Measurements from ENCODE around the gene SASH1. TPM values are rescaled to one million over a fixed set of nuclear protein-coding genes. Genes with fewer than 3 reads are reported as not detected.

SASH1 gene
- total and polyA plus RNA-seq, 2 experiments from 2014 or later: 7.5 to 7.8 TPM

- WGBS (ENCODE audit: low lambda C conversion rate, missing lambda C conversion rate): 98% methylated on average over 5 of the region's 5 CpGs
- Histone ChIP-seq H3K27ac (no peak overlapping the region), H3K36me3 (replicated peaks; ENCODE audit: insufficient read depth, low read depth) (no peaks in the 10 kb centered on the region)
Observed at GRCh38 chr6:148479497-148479896, 136.9 kb downstream of the SASH1 start.

DNA sequence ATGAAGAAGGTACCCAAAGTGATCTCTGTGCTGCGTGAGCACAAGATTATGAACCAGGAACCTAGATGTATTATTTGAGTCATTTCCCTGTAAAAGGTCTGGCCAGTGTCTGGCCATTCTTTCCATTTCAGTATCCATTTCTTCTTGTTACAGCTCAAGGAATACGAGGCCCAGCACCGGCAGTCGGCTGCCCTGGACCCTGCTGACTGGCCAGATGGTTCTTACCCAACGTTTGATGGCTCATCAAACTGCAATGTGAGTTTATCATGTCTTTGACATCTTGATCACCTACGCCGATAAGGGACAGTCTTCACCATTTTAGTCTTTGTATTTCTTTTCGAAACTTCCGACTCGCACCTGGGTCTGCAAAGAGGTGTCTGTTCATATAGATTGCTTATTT, 144.8 kb downstream of the SASH1 start:
- H3K9me3 ChIP-seq (ENCODE audit: low read depth): no peaks in the 10 kb centered on the region
- no peaks in the 10 kb centered on the region for H4K20me1 ChIP-seq (ENCODE audit: insufficient read depth, poor library complexity, severe bottlenecking)
- TF ChIP-seq, protein P1, sequence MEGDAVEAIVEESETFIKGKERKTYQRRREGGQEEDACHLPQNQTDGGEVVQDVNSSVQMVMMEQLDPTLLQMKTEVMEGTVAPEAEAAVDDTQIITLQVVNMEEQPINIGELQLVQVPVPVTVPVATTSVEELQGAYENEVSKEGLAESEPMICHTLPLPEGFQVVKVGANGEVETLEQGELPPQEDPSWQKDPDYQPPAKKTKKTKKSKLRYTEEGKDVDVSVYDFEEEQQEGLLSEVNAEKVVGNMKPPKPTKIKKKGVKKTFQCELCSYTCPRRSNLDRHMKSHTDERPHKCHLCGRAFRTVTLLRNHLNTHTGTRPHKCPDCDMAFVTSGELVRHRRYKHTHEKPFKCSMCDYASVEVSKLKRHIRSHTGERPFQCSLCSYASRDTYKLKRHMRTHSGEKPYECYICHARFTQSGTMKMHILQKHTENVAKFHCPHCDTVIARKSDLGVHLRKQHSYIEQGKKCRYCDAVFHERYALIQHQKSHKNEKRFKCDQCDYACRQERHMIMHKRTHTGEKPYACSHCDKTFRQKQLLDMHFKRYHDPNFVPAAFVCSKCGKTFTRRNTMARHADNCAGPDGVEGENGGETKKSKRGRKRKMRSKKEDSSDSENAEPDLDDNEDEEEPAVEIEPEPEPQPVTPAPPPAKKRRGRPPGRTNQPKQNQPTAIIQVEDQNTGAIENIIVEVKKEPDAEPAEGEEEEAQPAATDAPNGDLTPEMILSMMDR (IDR thresholded peaks at IDR 0.05; ENCODE audit: poor library complexity): no peak
- no peak for TF ChIP-seq EZH2 (IDR thresholded peaks at IDR 0.05; ENCODE audit: borderline replicate concordance)
- TF ChIP-seq EZH2phosphoT487 (IDR thresholded peaks at IDR 0.05; ENCODE audit: low read depth, severe bottlenecking, unreplicated experiment): no peak
- no peak overlapping the region for H3K4me2 ChIP-seq
- 94% methylated on average over 10 of the region's 10 CpGs for WGBS (ENCODE audit: low lambda C conversion rate, missing lambda C conversion rate)
- H2AFZ ChIP-seq: no peak overlapping the region
- H3K27ac ChIP-seq: no peak overlapping the region
- no peaks in the 10 kb centered on the region for H3K36me3 ChIP-seq (replicated peaks; ENCODE audit: insufficient read depth, low read depth)
- DNase-seq (ENCODE audit: low spot score): no peak
- H3K79me2 ChIP-seq: no peaks in the 10 kb centered on the region
- H3K9me2 ChIP-seq (replicated peaks; ENCODE audit: insufficient read depth): no peaks in the 10 kb centered on the region
- H3K4me3 ChIP-seq: no peak overlapping the region
- H3K27me3 ChIP-seq: no peaks in the 10 kb centered on the region
- no peaks in the 10 kb centered on the region for H3K4me1 ChIP-seq (ENCODE audit: insufficient read depth)

More at GRCh38 chr6:148479497-148479896, 136.9 kb downstream of the SASH1 start:
- TF ChIP-seq, protein P1 (IDR thresholded peaks at IDR 0.05; ENCODE audit: poor library complexity): no peak
- TF ChIP-seq EZH2phosphoT487 (IDR thresholded peaks at IDR 0.05; ENCODE audit: low read depth, severe bottlenecking, unreplicated experiment): no peak
- TF ChIP-seq EZH2 (IDR thresholded peaks at IDR 0.05; ENCODE audit: borderline replicate concordance): no peak
- Histone ChIP-seq H3K4me2 (no peak overlapping the region), H3K79me2 (no peaks in the 10 kb centered on the region), H3K4me1 (ENCODE audit: insufficient read depth) (no peaks in the 10 kb centered on the region), H3K9me2 (replicated peaks; ENCODE audit: insufficient read depth) (no peaks in the 10 kb centered on the region), H3K9me3 (ENCODE audit: low read depth) (no peaks in the 10 kb centered on the region), H3K4me3 (no peak overlapping the region), H4K20me1 (ENCODE audit: insufficient read depth, poor library complexity, severe bottlenecking) (no peaks in the 10 kb centered on the region), H3K27me3 (no peaks in the 10 kb centered on the region), H2AFZ (no peak overlapping the region)
- DNase-seq (ENCODE audit: low spot score): no peak

GRCh38 chr6:148491638-148492251, 149.1 kb downstream of the SASH1 start:
- no peaks in the 10 kb centered on the region for H3K4me1 ChIP-seq (ENCODE audit: insufficient read depth)
- H3K9me3 ChIP-seq (ENCODE audit: low read depth): no peaks in the 10 kb centered on the region
- no peaks in the 10 kb centered on the region for H4K20me1 ChIP-seq (ENCODE audit: insufficient read depth, poor library complexity, severe bottlenecking)
- DNase-seq (ENCODE audit: low spot score): no peak
- H3K27me3 ChIP-seq: no peaks in the 10 kb centered on the region
- H3K4me3 ChIP-seq: no peak overlapping the region
- H3K9me2 ChIP-seq (replicated peaks; ENCODE audit: insufficient read depth): no peaks in the 10 kb centered on the region
- H3K36me3 ChIP-seq (replicated peaks; ENCODE audit: insufficient read depth, low read depth): no peaks in the 10 kb centered on the region
- no peak overlapping the region for H2AFZ ChIP-seq
- H3K27ac ChIP-seq: no peak overlapping the region
- no peak for TF ChIP-seq EZH2phosphoT487 (IDR thresholded peaks at IDR 0.05; ENCODE audit: low read depth, severe bottlenecking, unreplicated experiment)
- TF ChIP-seq, protein P1 (IDR thresholded peaks at IDR 0.05; ENCODE audit: poor library complexity): no peak
- no peak for TF ChIP-seq EZH2 (IDR thresholded peaks at IDR 0.05; ENCODE audit: borderline replicate concordance)
- WGBS (ENCODE audit: low lambda C conversion rate, missing lambda C conversion rate): 73% methylated on average over 6 of the region's 6 CpGs
- no peak overlapping the region for H3K4me2 ChIP-seq
- no peaks in the 10 kb centered on the region for H3K79me2 ChIP-seq
